Psoas muscle (tissue), 8 donors: ENCODE data around the gene B3GNT3. TPM values are rescaled to one million over a fixed set of nuclear protein-coding genes. Genes with fewer than 3 reads are reported as not detected.

Experiments used
- ATAC-seq, 4 donors: fragments of 200-7000 bp; cut with Tn5 transposase; one replicate each; pipeline ENCODE4 v1.9.1; 2020; ENCODE audit warnings: moderate library complexity in 3 of 4, mild to moderate bottlenecking in 2 of 4
- DNase-seq, 2 donors: peaks; one replicate each; pipeline ENCODE4 v3.0.0-alpha.2; 2020
- H3K27ac ChIP-seq: fragments of 200-600 bp; one replicate; pipeline ENCODE4 v1.8.0; 2022
- H3K27me3 ChIP-seq, 3 donors: fragments of 200-600 bp in 1 of 3; one replicate each; pipeline versions ENCODE4 v1.6.1 to v1.8.0; 2013 to 2022; ENCODE audit warnings: low read length in 2 of 3, mild to moderate bottlenecking in 2 of 3, moderate library complexity in 1 of 3; ENCODE audit not compliant: insufficient read depth in 3 of 3
- H3K36me3 ChIP-seq, 2 donors: fragments of 200-600 bp in 1 of 2; one replicate each; pipeline versions ENCODE4 v1.6.1 to v1.8.0; 2013 to 2022; ENCODE audit warnings: low read depth in 1 of 2, mild to moderate bottlenecking in 1 of 2, moderate library complexity in 1 of 2; ENCODE audit not compliant: insufficient read depth in 1 of 2
- H3K4me1 ChIP-seq: fragments of 200-600 bp; one replicate; pipeline ENCODE4 v1.8.0; 2022
- H3K4me3 ChIP-seq: fragments of 200-600 bp; one replicate; pipeline ENCODE4 v1.8.0; 2022; ENCODE audit warnings: mild to moderate bottlenecking
- H3K9me3 ChIP-seq: fragments of 200-600 bp; one replicate; pipeline ENCODE4 v1.8.0; 2022
- WGBS, 3 donors: extraction: QIAGEN DNeasy Blood & Tissue Kit; methylation state at CpG; one replicate each; pipeline versions ENCODE4 v1.1.6 to v1.1.7; 2013; 5-methylcytosine and 5-hydroxymethylcytosine counted together
- intact Hi-C, 2 donors: fragments of 100-400 bp; cut with DNase I; formaldehyde crosslinking; loops; one replicate each; pipeline versions ENCODE4 v1.11.0 to v1.14.2; 2022
- polyA plus RNA-seq, 3 donors: library from polyadenylated mRNA; stranded (reverse); fragments of 200-250 nt; gene quantifications; one replicate each; pipeline ENCODE4 v1.2.3, GENCODE V29; 2013
- total RNA-seq, 4 donors: library from RNA; stranded (reverse); fragmentation: NEBNext Ultra II Directional in 2 of 4; extraction: Animal tissue kit (Norgen Biotek cat#: 25700) in 2 of 4; gene quantifications; one replicate each; pipeline versions ENCODE4 v1.2.1 to v1.2.4, GENCODE V29; 2021 to 2023
- TF ChIP-seq, protein P1 (sequence below): fragments of 200-600 bp; IDR thresholded peaks from one replicate; pipeline ENCODE4 v1.8.0; 2022; ENCODE audit warnings: antibody characterized with exemption
- donor health status: healthy with polysubstance abuse.
- donor health status: DM: no; HTN: no; CAD: no; lungs with moderate emphysema.
- donor health status: Bipolar disorder and iron deficiency.
- donor health status: healthy.
- donor health status: DM: yes; HTN: yes; CAD: no.
- donor health status: DM: no; HTN: no; CAD: no.
- donor health status: DM: no; HTN: no; CAD: no.
- donor health status: DM: yes; HTN: yes; CAD: no.

Gene B3GNT3
- total and polyA plus RNA-seq, 7 donors, result 0.03 to 0.38 (median 0.08) TPM; not detected in 4

DNA sequence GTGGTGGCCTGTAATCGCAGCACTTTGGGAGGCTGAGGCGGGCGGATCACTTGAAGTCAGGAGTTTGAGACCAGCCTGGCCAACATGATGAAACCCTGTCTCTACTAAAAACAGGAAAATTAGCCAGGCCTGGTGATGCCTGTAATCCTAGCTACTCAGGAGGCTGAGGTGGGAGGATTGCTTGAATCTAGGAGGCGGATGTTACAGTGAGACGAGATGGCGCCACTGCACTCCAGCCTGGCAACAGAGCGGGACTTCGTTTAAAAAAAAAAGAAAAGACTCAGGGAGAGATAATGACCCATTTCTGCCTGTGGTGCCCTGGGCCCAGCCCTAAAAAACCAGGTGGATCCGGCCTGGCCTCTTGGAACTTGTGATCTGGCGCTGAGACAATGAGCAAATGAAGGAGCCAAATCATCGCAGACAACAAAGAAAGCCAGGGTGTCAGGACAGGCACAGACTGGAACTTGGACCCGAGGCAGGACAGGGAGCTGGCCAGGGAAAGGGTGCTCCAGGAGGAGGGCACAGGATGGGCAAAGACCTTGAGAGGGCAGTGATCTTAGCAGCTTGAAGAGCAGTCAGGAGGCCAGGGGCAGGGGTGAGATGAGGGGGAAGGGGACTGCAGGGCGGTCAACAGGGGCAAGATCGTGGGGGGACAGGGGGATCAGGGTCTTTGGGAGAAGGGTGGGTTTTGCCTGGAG lies 53.8 kb downstream of the B3GNT3 start:
- H3K36me3 ChIP-seq, result no peaks in the 10 kb centered on the region
- no peak for ATAC-seq
- H3K9me3 ChIP-seq, result no peaks in the 10 kb centered on the region
- TF ChIP-seq, protein P1, sequence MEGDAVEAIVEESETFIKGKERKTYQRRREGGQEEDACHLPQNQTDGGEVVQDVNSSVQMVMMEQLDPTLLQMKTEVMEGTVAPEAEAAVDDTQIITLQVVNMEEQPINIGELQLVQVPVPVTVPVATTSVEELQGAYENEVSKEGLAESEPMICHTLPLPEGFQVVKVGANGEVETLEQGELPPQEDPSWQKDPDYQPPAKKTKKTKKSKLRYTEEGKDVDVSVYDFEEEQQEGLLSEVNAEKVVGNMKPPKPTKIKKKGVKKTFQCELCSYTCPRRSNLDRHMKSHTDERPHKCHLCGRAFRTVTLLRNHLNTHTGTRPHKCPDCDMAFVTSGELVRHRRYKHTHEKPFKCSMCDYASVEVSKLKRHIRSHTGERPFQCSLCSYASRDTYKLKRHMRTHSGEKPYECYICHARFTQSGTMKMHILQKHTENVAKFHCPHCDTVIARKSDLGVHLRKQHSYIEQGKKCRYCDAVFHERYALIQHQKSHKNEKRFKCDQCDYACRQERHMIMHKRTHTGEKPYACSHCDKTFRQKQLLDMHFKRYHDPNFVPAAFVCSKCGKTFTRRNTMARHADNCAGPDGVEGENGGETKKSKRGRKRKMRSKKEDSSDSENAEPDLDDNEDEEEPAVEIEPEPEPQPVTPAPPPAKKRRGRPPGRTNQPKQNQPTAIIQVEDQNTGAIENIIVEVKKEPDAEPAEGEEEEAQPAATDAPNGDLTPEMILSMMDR, result no peak
- DNase-seq, result no peak
- H3K27me3 ChIP-seq, result peaks cover 0 to 45% (median 5%) of the 10 kb centered on the region in 3 donors
- H3K27ac ChIP-seq, result no peak overlapping the region
- 66 to 78% (median 71%) methylated on average over 14 of the region's 14 CpGs for WGBS, 3 donors
- H3K4me1 ChIP-seq, result no peaks in the 10 kb centered on the region
- H3K4me3 ChIP-seq, result no peak overlapping the region
- intact Hi-C loops, result no loop called here

DNA sequence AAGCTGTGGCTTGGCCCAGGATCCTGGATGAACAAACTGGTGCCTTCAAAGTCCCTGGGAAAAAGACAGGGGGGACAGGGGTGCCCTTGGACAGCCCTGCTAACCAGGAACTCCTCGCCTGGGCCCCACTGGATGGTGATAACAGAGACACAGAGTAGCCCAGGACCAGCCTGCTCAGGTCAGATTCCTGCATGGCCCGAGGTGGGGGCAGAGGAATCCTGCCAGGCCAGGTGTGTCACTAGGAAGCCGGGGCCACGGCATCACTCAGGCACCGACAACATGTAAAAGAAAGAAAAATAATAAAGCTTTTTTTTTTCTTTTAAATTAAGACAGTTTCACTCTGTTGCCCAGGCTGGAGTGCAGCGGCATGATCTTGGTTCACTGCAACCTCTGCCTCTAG lies 59.1 kb downstream of the B3GNT3 start:
- Histone ChIP-seq H3K4me1 (no peaks in the 10 kb centered on the region), H3K4me3 (no peak overlapping the region), H3K9me3 (no peaks in the 10 kb centered on the region), H3K27ac (no peak overlapping the region), H3K36me3 (no peaks in the 10 kb centered on the region), H3K27me3 (no peaks in the 10 kb centered on the region)
- DNase-seq (no peak), ATAC-seq (no peak)
- 84 to 86% (median 84%) methylated on average over 6 of the region's 6 CpGs for WGBS, 3 donors
- intact Hi-C loops, result loop anchor here in 1 of 2 donors (1.0 to 5.0 kb wide), 2 partner anchors 47 to 147 kb away; no protein-coding TSS in a partner anchor
- TF ChIP-seq, protein P1, result no peak

DNA sequence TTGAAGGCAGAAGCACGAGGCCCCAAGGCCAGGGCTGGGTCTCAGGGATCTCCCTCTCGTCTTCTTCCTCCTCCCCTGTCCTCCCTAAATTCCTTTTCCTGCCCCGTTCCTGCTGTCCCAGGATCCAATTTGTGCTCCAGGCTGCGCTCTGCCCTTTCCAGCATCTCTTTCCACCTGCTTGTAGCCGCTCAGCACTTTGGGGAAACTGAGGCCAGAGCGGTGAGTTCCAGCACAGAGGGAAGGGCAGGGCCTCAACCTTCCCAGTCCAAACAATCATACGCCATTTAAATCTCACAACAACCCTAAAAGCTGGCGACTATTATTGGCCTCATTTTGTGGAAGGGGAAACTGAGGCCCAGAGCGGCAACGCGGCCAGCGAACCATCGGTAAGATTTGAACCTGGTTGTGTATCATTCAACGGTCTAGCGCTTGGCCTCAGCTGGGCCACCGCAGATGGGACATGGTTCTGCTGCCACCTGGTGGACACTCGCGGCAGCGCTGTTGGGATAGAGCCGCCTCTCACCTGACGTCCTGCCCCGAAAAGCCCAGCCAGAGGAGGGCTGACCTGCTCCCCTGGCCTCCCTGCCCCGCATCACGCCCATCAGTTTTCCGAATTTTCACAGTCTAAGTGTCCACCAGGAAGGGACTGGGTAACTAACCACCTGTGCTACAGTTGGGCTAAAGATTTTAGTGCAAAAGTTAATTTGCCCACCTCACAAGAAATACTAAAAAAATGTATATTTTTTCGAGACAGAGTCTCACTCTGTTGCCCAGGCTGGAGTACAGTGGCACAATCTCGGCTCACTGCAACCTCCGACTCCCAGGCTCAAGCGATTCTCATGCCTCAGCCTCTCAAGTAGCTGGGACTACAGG lies 60.6 kb downstream of the B3GNT3 start:
- Histone ChIP-seq H3K27me3 (no peaks in the 10 kb centered on the region), H3K36me3 (no peaks in the 10 kb centered on the region), H3K4me1 (no peaks in the 10 kb centered on the region), H3K9me3 (no peaks in the 10 kb centered on the region), H3K27ac (no peak overlapping the region), H3K4me3 (no peak overlapping the region)
- peak; percentile 85 to 93 for DNase-seq
- TF ChIP-seq, protein P1, result peak; percentile 96
- WGBS, 3 donors, result 14% methylated on average over 29 of the region's 29 CpGs
- peak; percentile 36 to 52 (median 50) for ATAC-seq
- intact Hi-C loops, result loop anchor here in 1 of 2 donors (5.0 kb wide), 1 partner anchor 142 kb away; no protein-coding TSS in a partner anchor

DNA sequence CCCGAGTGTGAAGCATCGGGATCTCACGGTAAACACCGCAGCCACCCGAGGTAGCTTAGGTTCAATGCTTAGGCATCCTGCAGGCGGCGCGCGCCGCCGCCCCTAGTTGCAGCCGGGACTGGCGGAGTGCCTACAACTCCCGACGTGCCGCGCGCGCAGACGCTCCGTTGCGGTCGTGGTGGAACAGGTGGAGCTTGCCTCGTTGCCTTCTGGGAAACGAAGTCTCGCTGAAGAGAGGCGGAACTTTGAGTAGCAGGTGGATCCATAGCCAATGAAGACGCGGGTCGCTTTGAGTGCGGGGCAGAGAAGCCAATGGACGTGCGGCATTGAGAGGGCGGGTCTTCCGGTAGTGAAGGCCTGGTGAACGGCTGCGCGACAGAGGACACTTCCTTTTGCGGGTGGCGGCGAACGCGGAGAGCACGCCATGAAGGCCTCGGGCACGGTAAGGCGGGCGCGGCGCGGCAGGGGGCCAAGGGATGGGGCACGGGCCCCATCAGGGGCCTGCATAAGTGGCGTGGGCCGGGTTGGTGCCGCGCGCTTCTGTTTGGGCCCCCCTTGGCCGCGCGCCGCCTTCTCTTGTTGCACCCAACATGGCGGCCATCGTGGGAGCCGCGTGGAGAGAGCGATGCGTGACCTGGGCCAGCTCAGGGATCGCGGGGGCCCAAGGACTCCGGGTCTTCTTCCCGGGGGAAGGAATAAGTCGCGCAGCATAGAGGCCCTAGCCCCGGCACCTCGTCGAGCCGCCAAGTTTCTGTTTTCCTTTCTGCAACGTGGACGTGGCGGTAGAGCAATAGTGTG lies 64.8 kb downstream of the B3GNT3 start, which contains the start of gene RPL18A:
Gene RPL18A (plus strand): TSS at position 378 of the 798 bp plus-strand sequence. CDS start 47 bp downstream, at position 425.
- peak within 1 kb of the TSS; percentile 99 for H3K27ac ChIP-seq
- ATAC-seq (peak; percentile 90 to 94 (median 92)), DNase-seq (peak; percentile 98 to 99)
- intact Hi-C loops, result loop anchor here (1.0 to 10.0 kb wide), 4 partner anchors 73 to 205 kb away; partner anchors contain the start of gene CCDC124 (in 1 of the 2)
- peak within 1 kb of the TSS; percentile 98 for H3K4me3 ChIP-seq
- 0% methylated on average over 71 to 80 of the region's 80 CpGs for WGBS, 3 donors
- no peaks in the 10 kb centered on the region for H3K9me3 ChIP-seq
- no peaks in the 10 kb centered on the region for H3K27me3 ChIP-seq
- TF ChIP-seq, protein P1, result peak; percentile 71
- H3K4me1 ChIP-seq, result peaks cover 29% of the 10 kb centered on the region
- peaks cover 14 to 41% of the 10 kb centered on the region in 2 donors for H3K36me3 ChIP-seq
